GM12878 (cell line): ENCODE measurements around the gene ISCU. TPM values are rescaled to one million over a fixed set of nuclear protein-coding genes. Genes with fewer than 3 reads are reported as not detected.

ENCODE experiments used
- ATAC-seq: fragments of 200-7000 bp; cut with Tn5 transposase; 3 replicates; pipeline ENCODE4 v1.9.1; 2020; ENCODE audit warnings: mild to moderate bottlenecking, moderate library complexity
- BruUV-seq: library from RNA; stranded (reverse); fragments of 400-500 nt; replicated peaks from 2 replicates; lab custom pipeline; 2021; lab: Mats Ljungman, UMichigan
- CTCF ChIA-PET: fragments of 300-600 bp; sonication (Branson Sonifier 250); formaldehyde crosslinking; extraction: SDS; loops from one replicate; lab custom pipeline; 2021; ENCODE audit warnings: inconsistent platforms; lab: Yijun Ruan, JAX
- POLR2A ChIA-PET: fragments of 350-600 bp; formaldehyde crosslinking; extraction: SDS; loops from one replicate; lab custom pipeline; 2021; ENCODE audit warnings: inconsistent platforms; lab: Charles Lee
- RAD21 ChIA-PET: fragments of 300-600 bp; sonication (Branson Sonifier 250); formaldehyde crosslinking; loops from one replicate; lab custom pipeline; 2023; ENCODE audit warnings: antibody characterized with exemption; ENCODE audit not compliant: unreplicated experiment; lab: Charles Lee
- SMC1A ChIA-PET: fragments of 300-600 bp; sonication (Branson Sonifier 250); formaldehyde crosslinking; loops from one replicate; lab custom pipeline; 2023; ENCODE audit not compliant: unreplicated experiment, uncharacterized antibody; lab: Charles Lee
- DNase-seq: peaks from one replicate; pipeline ENCODE4 v3.0.0-alpha.2; 2011; ENCODE audit warnings: low read depth, low spot score
- FAIRE-seq: peaks from 3 replicates; lab custom pipeline; 2011; peaks lifted over from hg19 to GRCh38; lab: Jason Lieb, UNC
- H2AFZ ChIP-seq: 2 replicates; pipeline ENCODE4 v1.6.0; 2011; ENCODE audit warnings: low read depth, low read length, control low read depth; ENCODE audit not compliant: control insufficient read depth
- H3K27ac ChIP-seq: 2 replicates; pipeline ENCODE4 v1.5.1; 2011; ENCODE audit warnings: control low read depth; ENCODE audit not compliant: control insufficient read depth, insufficient read depth
- H3K27me3 ChIP-seq, 2 experiments: replicated peaks in 1 of 2; 2 replicates each; pipeline versions ENCODE4 v1.6.0 to v1.6.1; 2011; ENCODE audit warnings: low read length in 1 of 2; ENCODE audit not compliant: control insufficient read depth in 2 of 2, insufficient read depth in 2 of 2
- H3K36me3 ChIP-seq, 2 experiments: 2 replicates each; pipeline ENCODE4 v1.5.1; 2011; ENCODE audit warnings: low read length in 1 of 2; ENCODE audit not compliant: control insufficient read depth in 2 of 2, insufficient read depth in 2 of 2
- H3K4me1 ChIP-seq: 2 replicates; pipeline ENCODE4 v1.6.1; 2011; ENCODE audit warnings: mild to moderate bottlenecking, low read length, moderate library complexity, mixed read lengths; ENCODE audit not compliant: control insufficient read depth, insufficient read depth
- H3K4me2 ChIP-seq: 2 replicates; pipeline ENCODE4 v1.6.0; 2011; ENCODE audit warnings: control low read depth; ENCODE audit not compliant: control insufficient read depth, insufficient read depth
- H3K4me3 ChIP-seq: fragments of 200-600 bp; sonication (generic); 2 replicates; pipeline ENCODE4 v1.5.1; 2016
- H3K79me2 ChIP-seq: 2 replicates; pipeline ENCODE4 v1.6.0; 2011; ENCODE audit warnings: low read length; ENCODE audit not compliant: control insufficient read depth, insufficient read depth
- H3K9ac ChIP-seq: 2 replicates; pipeline ENCODE4 v1.8.0; 2011; ENCODE audit warnings: low read length, control low read depth, mixed read lengths; ENCODE audit not compliant: control insufficient read depth, insufficient read depth
- H3K9me3 ChIP-seq: replicated peaks from 3 replicates; pipeline ENCODE4 v1.5.1; 2011; ENCODE audit warnings: mild to moderate bottlenecking, low read length; ENCODE audit not compliant: control insufficient read depth, insufficient read depth
- H4K20me1 ChIP-seq: 2 replicates; pipeline ENCODE4 v1.6.0; 2011; ENCODE audit not compliant: control insufficient read depth, insufficient read depth
- BRCA1 ChIP-seq: IDR thresholded peaks from 2 replicates; pipeline ENCODE4 v1.6.1; 2011; ENCODE audit warnings: low read depth, low read length, improper control_type of control experiment
- CHD2 ChIP-seq: IDR thresholded peaks from 2 replicates; pipeline ENCODE4 v1.6.1; 2011; ENCODE audit warnings: low read depth, low read length, improper control_type of control experiment, borderline replicate concordance
- DPF2 ChIP-seq: fragments of 450-650 bp; IDR thresholded peaks from 2 replicates; pipeline ENCODE4 v1.6.1; 2017; ENCODE audit warnings: mild to moderate bottlenecking
- EGR1 ChIP-seq, 2 experiments: IDR thresholded peaks; 1 replicate in 1 of 2; 2 replicates in 1 of 2; pipeline ENCODE4 v1.6.1; 2011 to 2012; ENCODE audit warnings: low read depth in 2 of 2, low read length in 2 of 2, borderline replicate concordance in 1 of 2, mild to moderate bottlenecking in 1 of 2, moderate library complexity in 1 of 2
- JUND ChIP-seq: IDR thresholded peaks from 2 replicates; pipeline ENCODE4 v1.6.1; 2012; ENCODE audit warnings: low read depth, mild to moderate bottlenecking, low read length, improper control_type of control experiment, moderate library complexity
- KLF5 ChIP-seq: fragments of 450-650 bp; IDR thresholded peaks from 2 replicates; pipeline ENCODE4 v1.6.1; 2014; ENCODE audit warnings: mild to moderate bottlenecking; ENCODE audit not compliant: partially characterized antibody
- MLLT1 ChIP-seq: fragments of 450-650 bp; IDR thresholded peaks from 2 replicates; pipeline ENCODE4 v1.6.1; 2016; ENCODE audit warnings: mild to moderate bottlenecking
- POLR2AphosphoS2 ChIP-seq: IDR thresholded peaks from 2 replicates; pipeline ENCODE4 v1.6.1; 2011; ENCODE audit warnings: low read depth, mild to moderate bottlenecking, low read length, improper control_type of control experiment, moderate library complexity
- POLR2AphosphoS5 ChIP-seq: IDR thresholded peaks from 2 replicates; pipeline ENCODE4 v1.6.1; 2011; ENCODE audit warnings: mild to moderate bottlenecking, low read length, inconsistent platforms
- REST ChIP-seq: IDR thresholded peaks from 2 replicates; pipeline ENCODE4 v1.6.1; 2012; ENCODE audit warnings: mild to moderate bottlenecking, low read depth, low read length
- RUNX3 ChIP-seq: IDR thresholded peaks from 2 replicates; pipeline ENCODE4 v1.6.1; 2012; ENCODE audit warnings: low read length, inconsistent platforms
- SPI1 ChIP-seq: IDR thresholded peaks from 2 replicates; pipeline ENCODE4 v1.6.1; 2011; ENCODE audit warnings: low read depth, mild to moderate bottlenecking, low read length, moderate library complexity, borderline replicate concordance; ENCODE audit not compliant: insufficient read depth
- SUZ12 ChIP-seq: fragments of 200-600 bp; sonication (generic); IDR thresholded peaks from one replicate; pipeline ENCODE4 v1.6.1; 2018; ENCODE audit warnings: antibody characterized with exemption, mild to moderate bottlenecking; ENCODE audit not compliant: unreplicated experiment
- TCF3 ChIP-seq: IDR thresholded peaks from 2 replicates; pipeline ENCODE4 v1.6.1; 2012; ENCODE audit warnings: low read depth, mild to moderate bottlenecking, low read length, borderline replicate concordance; ENCODE audit not compliant: insufficient read depth
- WGBS: methylation state at CpG from one replicate; pipeline ENCODE4 v1.1.6; 2016; ENCODE audit warnings: low lambda C conversion rate; ENCODE audit not compliant: insufficient replicate concordance, insufficient coverage; ENCODE audit errors: missing lambda C conversion rate; 5-methylcytosine and 5-hydroxymethylcytosine counted together
- in situ Hi-C: fragments of 300-500 bp; cut with MboI; formaldehyde crosslinking; loops from 9 replicates; pipeline ENCODE4 v1.14.3; 2018; ENCODE audit warnings: mixed read lengths
- intact Hi-C: fragments of 100-400 bp; cut with micrococcal nuclease; formaldehyde crosslinking; loops from one replicate; pipeline ENCODE4 v1.14.2; 2022; ENCODE audit not compliant: unreplicated experiment
- polyA plus RNA-seq, 11 experiments: library from polyadenylated mRNA; depleted of rRNA in 4 of 11; unstranded in 6 of 11; stranded (reverse) in 5 of 11; fragments of >200 nt; fragmentation: Nextera tagmentation in 4 of 11; fragmentation: Illumina TruSeq in 1 of 11; extraction: Ambion mirVana in 4 of 11; extraction: Trizol in 1 of 11; gene quantifications; 1 replicate in 1 of 11; 2 replicates in 10 of 11; pipeline versions ENCODE4 v1.2.1 to v1.2.3, GENCODE V29; 2011 to 2016; ENCODE audit warnings: inconsistent platforms in 2 of 11, missing spikeins in 2 of 11, low read depth in 1 of 11
- total RNA-seq, 4 experiments: library from RNA; depleted of rRNA in 3 of 4; stranded (reverse); fragments of >200 nt in 3 of 4; fragmentation: Illumina TruSeq in 1 of 4; extraction: Trizol in 1 of 4; gene quantifications; 2 replicates each; pipeline versions ENCODE4 v1.2.1 to v1.2.3, GENCODE V29; 2013 to 2021
- TF ChIP-seq, protein P1 (sequence below): fragments of 450-650 bp; IDR thresholded peaks from 2 replicates; pipeline ENCODE4 v1.6.1; 2017; ENCODE audit warnings: antibody characterized with exemption, mild to moderate bottlenecking, moderate library complexity
- TF ChIP-seq, protein P2 (sequence below): IDR thresholded peaks from 2 replicates; pipeline ENCODE4 v1.6.1; 2011; ENCODE audit warnings: low read depth, mild to moderate bottlenecking, low read length, moderate library complexity, borderline replicate concordance; ENCODE audit errors: extremely low read depth

The ISCU gene
- total and polyA plus RNA-seq, 10 of the 15 experiments (the other 5 are each of a cell fraction or from before 2014, with no cell fraction given): 32.8 to 260 (median 127) TPM

- H3K27me3 ChIP-seq: no peaks in the 10 kb centered on the region
- intact Hi-C loops: no loop called here
- ChIA-PET RAD21 (no interaction called here), SMC1A (no interaction called here), POLR2A (no interaction called here), CTCF (no interaction called here)
- H3K4me1 ChIP-seq: no peaks in the 10 kb centered on the region
- 43% methylated on average over 10 of the region's 10 CpGs for WGBS
- no peak for FAIRE-seq
- ATAC-seq: no peak
- no peaks in the 10 kb centered on the region for H3K79me2 ChIP-seq
- no peak overlapping the region for H3K4me2 ChIP-seq
- H3K9ac ChIP-seq: no peak overlapping the region
- no peak overlapping the region for H2AFZ ChIP-seq
- no peaks in the 10 kb centered on the region for H4K20me1 ChIP-seq
- no TSS peak for BruUV-seq
- H3K9me3 ChIP-seq: no peaks in the 10 kb centered on the region
- H3K4me3 ChIP-seq: no peak overlapping the region
- in situ Hi-C loops: no loop called here
- H3K36me3 ChIP-seq: no peaks in the 10 kb centered on the region
- no peak for DNase-seq
- H3K27ac ChIP-seq: no peak overlapping the region
- TF ChIP-seq MLLT1: no peak
- no peak for TF ChIP-seq EGR1 (IDR thresholded peaks at IDR 0.05; ENCODE audit: borderline replicate concordance in 1 of 2, low read depth in 2 of 2, low read length in 2 of 2)
- no peak for TF ChIP-seq SPI1
- TF ChIP-seq JUND: no peak
- TF ChIP-seq SUZ12: no peak
- no peak for TF ChIP-seq REST
- TF ChIP-seq POLR2AphosphoS2: no peak
- no peak for TF ChIP-seq POLR2AphosphoS5
- no peak for TF ChIP-seq TCF3
- TF ChIP-seq BRCA1: no peak
- TF ChIP-seq KLF5: no peak
- TF ChIP-seq, protein P1, sequence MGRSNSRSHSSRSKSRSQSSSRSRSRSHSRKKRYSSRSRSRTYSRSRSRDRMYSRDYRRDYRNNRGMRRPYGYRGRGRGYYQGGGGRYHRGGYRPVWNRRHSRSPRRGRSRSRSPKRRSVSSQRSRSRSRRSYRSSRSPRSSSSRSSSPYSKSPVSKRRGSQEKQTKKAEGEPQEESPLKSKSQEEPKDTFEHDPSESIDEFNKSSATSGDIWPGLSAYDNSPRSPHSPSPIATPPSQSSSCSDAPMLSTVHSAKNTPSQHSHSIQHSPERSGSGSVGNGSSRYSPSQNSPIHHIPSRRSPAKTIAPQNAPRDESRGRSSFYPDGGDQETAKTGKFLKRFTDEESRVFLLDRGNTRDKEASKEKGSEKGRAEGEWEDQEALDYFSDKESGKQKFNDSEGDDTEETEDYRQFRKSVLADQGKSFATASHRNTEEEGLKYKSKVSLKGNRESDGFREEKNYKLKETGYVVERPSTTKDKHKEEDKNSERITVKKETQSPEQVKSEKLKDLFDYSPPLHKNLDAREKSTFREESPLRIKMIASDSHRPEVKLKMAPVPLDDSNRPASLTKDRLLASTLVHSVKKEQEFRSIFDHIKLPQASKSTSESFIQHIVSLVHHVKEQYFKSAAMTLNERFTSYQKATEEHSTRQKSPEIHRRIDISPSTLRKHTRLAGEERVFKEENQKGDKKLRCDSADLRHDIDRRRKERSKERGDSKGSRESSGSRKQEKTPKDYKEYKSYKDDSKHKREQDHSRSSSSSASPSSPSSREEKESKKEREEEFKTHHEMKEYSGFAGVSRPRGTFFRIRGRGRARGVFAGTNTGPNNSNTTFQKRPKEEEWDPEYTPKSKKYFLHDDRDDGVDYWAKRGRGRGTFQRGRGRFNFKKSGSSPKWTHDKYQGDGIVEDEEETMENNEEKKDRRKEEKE: no peak
- no peak for TF ChIP-seq RUNX3
- TF ChIP-seq, protein P2, sequence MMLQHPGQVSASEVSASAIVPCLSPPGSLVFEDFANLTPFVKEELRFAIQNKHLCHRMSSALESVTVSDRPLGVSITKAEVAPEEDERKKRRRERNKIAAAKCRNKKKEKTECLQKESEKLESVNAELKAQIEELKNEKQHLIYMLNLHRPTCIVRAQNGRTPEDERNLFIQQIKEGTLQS: no peak
- TF ChIP-seq CHD2: no peak
- no peak for TF ChIP-seq DPF2
Observed at GRCh38 chr12:108596854-108597558, 34.6 kb downstream of the ISCU start.
